ENCODE data around the gene GLMP. TPM values are rescaled to one million over a fixed set of nuclear protein-coding genes. Genes with fewer than 3 reads are reported as not detected.
"Not testable (repeated sequence)": the region's sequence is repeated elsewhere in the genome, so short reads cannot be mapped to it uniquely, and the experiment has no call there.

The GLMP gene
- total RNA-seq, 4 donors from 2014 or later, result 10.1 to 16.5 (median 13.6) TPM

GRCh38 chr1:156337888-156338179 lies 42.4 kb upstream of the GLMP start:
- peak overlapping the region; percentile 69 to 91 (median 84) for H3K4me3 ChIP-seq
- DNase-seq (no peak), ATAC-seq (peak; percentile 39 to 40)
- H3K27me3 ChIP-seq, result no peaks in the 10 kb centered on the region
- intact Hi-C loops (cut with DNase I; ENCODE audit: low total_unique reads), result loop anchor here (1.0 to 10.0 kb wide), 3 partner anchors 57 to 407 kb away; partner anchors contain the start of gene MRPL24
- in situ Hi-C loops (cut with MboI; ENCODE audit: low sequenced_read_pairs in 4 of 4), result no loop called here
- TF ChIP-seq CTCF (IDR thresholded peaks at IDR 0.05 in 4 of 5, conservative IDR thresholded peaks at IDR 0.05 in 1 of 5) (no peak), POLR2A (IDR thresholded peaks at IDR 0.05) (no peak)
- peaks cover 0 to 30% of the 10 kb centered on the region in 2 donors for H3K36me3 ChIP-seq
- H3K9me3 ChIP-seq, result no peaks in the 10 kb centered on the region
- H3K27ac ChIP-seq, result peak overlapping the region; percentile 92 to 97 (median 96)
- H3K4me1 ChIP-seq, result peaks cover 12 to 19% of the 10 kb centered on the region in 2 donors

GRCh38 chr1:156337052-156337887 lies 41.8 kb upstream of the GLMP start:
- DNase-seq, result no peak
- H3K4me1 ChIP-seq, result peaks cover 12 to 19% of the 10 kb centered on the region in 2 donors
- H3K27me3 ChIP-seq, result no peaks in the 10 kb centered on the region
- peak overlapping the region; percentile 69 to 91 (median 84) for H3K4me3 ChIP-seq
- no peaks in the 10 kb centered on the region for H3K9me3 ChIP-seq
- H3K27ac ChIP-seq, result peak overlapping the region; percentile 92 to 97 (median 96)
- peaks cover 3 to 36% of the 10 kb centered on the region in 2 donors for H3K36me3 ChIP-seq
- ATAC-seq, result no peak
- intact Hi-C loops (cut with DNase I; ENCODE audit: low total_unique reads), result loop anchor here (10.0 kb wide), 1 partner anchor 408 kb away; the partner anchor contains the start of gene MRPL24
- in situ Hi-C loops (cut with MboI; ENCODE audit: low sequenced_read_pairs in 4 of 4), result no loop called here
- TF ChIP-seq POLR2A (IDR thresholded peaks at IDR 0.05), result no peak
- no peak for TF ChIP-seq CTCF (IDR thresholded peaks at IDR 0.05 in 4 of 5, conservative IDR thresholded peaks at IDR 0.05 in 1 of 5)

- Histone ChIP-seq H3K4me1 (peaks cover 12 to 19% of the 10 kb centered on the region in 2 donors), H3K27me3 (no peaks in the 10 kb centered on the region), H3K27ac (no peak overlapping the region), H3K36me3 (peaks cover 3 to 45% of the 10 kb centered on the region in 2 donors), H3K4me3 (no peak overlapping the region), H3K9me3 (no peaks in the 10 kb centered on the region)
- TF ChIP-seq POLR2A (IDR thresholded peaks at IDR 0.05) (no peak), CTCF (IDR thresholded peaks at IDR 0.05 in 4 of 5, conservative IDR thresholded peaks at IDR 0.05 in 1 of 5) (no peak)
- ATAC-seq, result no peak
- in situ Hi-C loops (cut with MboI; ENCODE audit: low sequenced_read_pairs in 4 of 4), result no loop called here
- intact Hi-C loops (cut with DNase I; ENCODE audit: low total_unique reads), result loop anchor here (10.0 kb wide), 1 partner anchor 409 kb away; the partner anchor contains the start of gene MRPL24
- no peak for DNase-seq
Measured at GRCh38 chr1:156336242-156336641, 40.8 kb upstream of the GLMP start.

- H3K4me1 ChIP-seq; H3K27ac ChIP-seq; in situ Hi-C loops (cut with MboI; ENCODE audit: low sequenced_read_pairs in 4 of 4); DNase-seq; H3K27me3 ChIP-seq; H3K4me3 ChIP-seq; H3K9me3 ChIP-seq; ATAC-seq; intact Hi-C loops (cut with DNase I; ENCODE audit: low total_unique reads): not testable (repeated sequence)
- H3K36me3 ChIP-seq, result peaks cover 0 to 80% of the 10 kb centered on the region in 2 donors
Measured at GRCh38 chr1:156323179-156323578, 27.7 kb upstream of the GLMP start.

- Histone ChIP-seq H3K36me3 (peaks cover 3 to 100% of the 10 kb centered on the region in 2 donors), H3K4me3 (no peak overlapping the region), H3K9me3 (no peaks in the 10 kb centered on the region), H3K27me3 (no peaks in the 10 kb centered on the region), H3K27ac (no peak overlapping the region), H3K4me1 (no peaks in the 10 kb centered on the region)
- DNase-seq, result no peak
- TF ChIP-seq POLR2A (IDR thresholded peaks at IDR 0.05) (no peak), CTCF (IDR thresholded peaks at IDR 0.05 in 4 of 5, conservative IDR thresholded peaks at IDR 0.05 in 1 of 5) (no peak)
- in situ Hi-C loops (cut with MboI; ENCODE audit: low sequenced_read_pairs in 4 of 4) (no loop called here), intact Hi-C loops (cut with DNase I; ENCODE audit: low total_unique reads) (no loop called here)
- no peak for ATAC-seq
Measured at GRCh38 chr1:156320560-156320959, 25.1 kb upstream of the GLMP start.
